GM11168 (cell line): ENCODE data around the gene ZNF699.
"Not testable (repeated sequence)": the region's sequence is repeated elsewhere in the genome, so short reads cannot be mapped to it uniquely, and the experiment has no call there.

ENCODE experiments used
- in situ Hi-C: fragments of 300-500 bp; cut with MboI; formaldehyde crosslinking; loops from one replicate; pipeline ENCODE4 v1.12.0; 2022; ENCODE audit warnings: low sequenced_read_pairs; ENCODE audit not compliant: unreplicated experiment

Gene ZNF699

GRCh38 chr19:9295411-9295849 lies 14.2 kb downstream of the ZNF699 start:
- in situ Hi-C loops = no loop called here

GRCh38 chr19:9289231-9289884 lies 20.3 kb downstream of the ZNF699 start:
- in situ Hi-C loops = no loop called here

- in situ Hi-C loops = not testable (repeated sequence)
Measured at GRCh38 chr19:9283485-9283884, 26.2 kb downstream of the ZNF699 start.

GRCh38 chr19:9251236-9251635 lies 58.4 kb downstream of the ZNF699 start:
- in situ Hi-C loops = no loop called here

- in situ Hi-C loops = no loop called here
Measured at GRCh38 chr19:9250630-9251029, 59.0 kb downstream of the ZNF699 start, which contains the start of gene OR7E24. OR7E24 (plus strand) TSS chr19:9250930; CDS start chr19:9251044, 114 bp downstream.
